ENCODE results near the gene SLC26A8. TPM values are rescaled to one million over a fixed set of nuclear protein-coding genes. Genes with fewer than 3 reads are reported as not detected.

Gene SLC26A8
- total and polyA plus RNA-seq, 2 of the 13 experiments (the other 11 are each of a cell fraction or from before 2014, with no cell fraction given): 0.46 TPM; not detected in 1

GRCh38 chr6:35973670-35974222 lies 50.7 kb downstream of the SLC26A8 start (continued):
- TF ChIP-seq ZBTB34 (CRISPR knock-in tag; IDR thresholded peaks at IDR 0.05) (0 out of 2 replicates have a peak, but pooled peaks have one; percentile 27), KDM3A (CRISPR knock-in tag; IDR thresholded peaks at IDR 0.05; ENCODE audit: low read depth) (peak; percentile 27; the same call in 1 of the 2 replicates), ZNF292 (CRISPR knock-in tag; IDR thresholded peaks at IDR 0.05; ENCODE audit: borderline replicate concordance, low read depth) (peak; percentile 94; the same call in 1 of the 2 replicates), ZNF619 (CRISPR knock-in tag; IDR thresholded peaks at IDR 0.05) (no peak), HCFC1 (IDR thresholded peaks at IDR 0.05; ENCODE audit: low read depth, low read length) (no peak), ZNF556 (CRISPR knock-in tag; IDR thresholded peaks at IDR 0.05; ENCODE audit: borderline replicate concordance) (peak; percentile 88; the same call in 1 of the 2 replicates), ZNF512B (CRISPR knock-in tag; IDR thresholded peaks at IDR 0.05; ENCODE audit: borderline replicate concordance) (peak; percentile 68; the same call in 1 of the 2 replicates), ZNF770 (CRISPR knock-in tag; IDR thresholded peaks at IDR 0.05) (no peak; the same call in 1 of the 2 replicates), PPARG (CRISPR knock-in tag; conservative IDR thresholded peaks at IDR 0.05) (peak; percentile 100), FOXA3 (CRISPR knock-in tag; IDR thresholded peaks at IDR 0.05) (peak; percentile 61), FOXP4 (CRISPR knock-in tag; IDR thresholded peaks at IDR 0.05) (peak; percentile 57; the same call in 1 of the 2 replicates), ZNF816 (CRISPR knock-in tag; IDR thresholded peaks at IDR 0.05; ENCODE audit: borderline replicate concordance) (peak; percentile 73; the same call in 1 of the 2 replicates), PATZ1 (CRISPR knock-in tag; IDR thresholded peaks at IDR 0.05) (no peak; the same call in 1 of the 2 replicates), MXD1 (CRISPR knock-in tag; IDR thresholded peaks at IDR 0.05) (no peak), NFE2L2 (IDR thresholded peaks at IDR 0.05; ENCODE audit: low read length) (peak; percentile 99), DBP (CRISPR knock-in tag; IDR thresholded peaks at IDR 0.05; ENCODE audit: not compliant biosample characterization) (no peak), RFX5 (IDR thresholded peaks at IDR 0.05; ENCODE audit: low read depth, low read length) (peak; percentile 72; the same call in 1 of the 2 replicates)
